Measurements from ENCODE around the gene ADORA2B. TPM values are rescaled to one million over a fixed set of nuclear protein-coding genes. Genes with fewer than 3 reads are reported as not detected.

The ADORA2B gene
- total RNA-seq, 1 donor from 2014 or later: 1.9 TPM

DNA sequence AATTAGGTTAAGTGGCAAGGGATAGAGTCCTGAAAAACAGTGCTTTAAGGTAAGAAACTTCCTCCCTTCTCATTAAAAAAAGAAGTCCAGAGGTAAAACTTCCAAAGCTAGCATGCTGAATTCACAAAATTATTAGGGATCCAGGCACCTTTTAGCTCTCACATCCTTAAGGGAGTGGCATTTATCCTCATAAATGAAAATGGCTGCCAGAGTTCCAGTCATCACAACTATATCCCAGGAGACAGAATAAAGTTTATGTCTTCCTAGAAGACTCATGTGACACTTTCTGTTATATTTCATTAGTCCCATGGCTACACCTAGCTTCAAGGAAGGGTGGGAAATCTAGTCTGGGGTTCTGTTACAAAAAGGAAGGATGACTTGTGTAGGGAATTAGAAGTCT lies 23.3 kb upstream of the ADORA2B start:
- no peak overlapping the region for H2AFZ ChIP-seq (replicated peaks)
- H3K4me1 Mint-ChIP-seq: no peaks in the 10 kb centered on the region
- H4K20me1 ChIP-seq (ENCODE audit: low read depth): no peaks in the 10 kb centered on the region

GRCh38 chr17:15922586-15922985 lies 22.3 kb upstream of the ADORA2B start:
- no peak overlapping the region for H3K9ac ChIP-seq
- TF ChIP-seq EZH2phosphoT487 (IDR thresholded peaks at IDR 0.05) (no peak), EZH2 (IDR thresholded peaks at IDR 0.05) (no peak)
- TF ChIP-seq, protein P1, sequence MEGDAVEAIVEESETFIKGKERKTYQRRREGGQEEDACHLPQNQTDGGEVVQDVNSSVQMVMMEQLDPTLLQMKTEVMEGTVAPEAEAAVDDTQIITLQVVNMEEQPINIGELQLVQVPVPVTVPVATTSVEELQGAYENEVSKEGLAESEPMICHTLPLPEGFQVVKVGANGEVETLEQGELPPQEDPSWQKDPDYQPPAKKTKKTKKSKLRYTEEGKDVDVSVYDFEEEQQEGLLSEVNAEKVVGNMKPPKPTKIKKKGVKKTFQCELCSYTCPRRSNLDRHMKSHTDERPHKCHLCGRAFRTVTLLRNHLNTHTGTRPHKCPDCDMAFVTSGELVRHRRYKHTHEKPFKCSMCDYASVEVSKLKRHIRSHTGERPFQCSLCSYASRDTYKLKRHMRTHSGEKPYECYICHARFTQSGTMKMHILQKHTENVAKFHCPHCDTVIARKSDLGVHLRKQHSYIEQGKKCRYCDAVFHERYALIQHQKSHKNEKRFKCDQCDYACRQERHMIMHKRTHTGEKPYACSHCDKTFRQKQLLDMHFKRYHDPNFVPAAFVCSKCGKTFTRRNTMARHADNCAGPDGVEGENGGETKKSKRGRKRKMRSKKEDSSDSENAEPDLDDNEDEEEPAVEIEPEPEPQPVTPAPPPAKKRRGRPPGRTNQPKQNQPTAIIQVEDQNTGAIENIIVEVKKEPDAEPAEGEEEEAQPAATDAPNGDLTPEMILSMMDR (IDR thresholded peaks at IDR 0.05): no peak
- no peaks in the 10 kb centered on the region for H3K4me1 ChIP-seq
- no peaks in the 10 kb centered on the region for H3K36me3 ChIP-seq
- Mint-ChIP-seq H3K27me3 (ENCODE audit: insufficient read depth, low read depth) (peaks cover 2% of the 10 kb centered on the region), H3K4me1 (no peaks in the 10 kb centered on the region), H3K4me3 (no peak overlapping the region), H3K27ac (no peak overlapping the region), H3K9me3 (no peaks in the 10 kb centered on the region), H3K36me3 (no peaks in the 10 kb centered on the region)
- H3K27ac ChIP-seq: no peak overlapping the region
- no peak overlapping the region for H3K4me3 ChIP-seq
- H3K27me3 ChIP-seq: no peaks in the 10 kb centered on the region
- no peak overlapping the region for H3K4me2 ChIP-seq
- no peak for DNase-seq (ENCODE audit: low spot score)
- H3K9me3 ChIP-seq (ENCODE audit: low read depth): no peaks in the 10 kb centered on the region
- no peak overlapping the region for H2AFZ ChIP-seq (replicated peaks)
- H4K20me1 ChIP-seq (ENCODE audit: low read depth): no peaks in the 10 kb centered on the region
- no peaks in the 10 kb centered on the region for H3K79me2 ChIP-seq (ENCODE audit: low read depth)
- H3F3A ChIP-seq (ENCODE audit: low read depth): no peaks in the 10 kb centered on the region

More for the DNA sequence above, 23.3 kb upstream of the ADORA2B start:
- no peaks in the 10 kb centered on the region for H3K36me3 ChIP-seq
- H3K79me2 ChIP-seq (ENCODE audit: low read depth): no peaks in the 10 kb centered on the region
- H3K27me3 ChIP-seq: no peaks in the 10 kb centered on the region
- H3K4me3 ChIP-seq: no peak overlapping the region
- no peak overlapping the region for H3K27ac Mint-ChIP-seq
- H3K36me3 Mint-ChIP-seq: no peaks in the 10 kb centered on the region
- H3K27me3 Mint-ChIP-seq (ENCODE audit: insufficient read depth, low read depth): peaks cover 2% of the 10 kb centered on the region
- no peak overlapping the region for H3K4me2 ChIP-seq
- no peak overlapping the region for H3K9ac ChIP-seq
- H3K27ac ChIP-seq: no peak overlapping the region
- DNase-seq (ENCODE audit: low spot score): no peak
- no peak overlapping the region for H3K4me3 Mint-ChIP-seq
- H3K9me3 ChIP-seq (ENCODE audit: low read depth): no peaks in the 10 kb centered on the region
- H3F3A ChIP-seq (ENCODE audit: low read depth): no peaks in the 10 kb centered on the region
- TF ChIP-seq EZH2 (IDR thresholded peaks at IDR 0.05): no peak
- TF ChIP-seq, protein P1 (IDR thresholded peaks at IDR 0.05): no peak
- TF ChIP-seq EZH2phosphoT487 (IDR thresholded peaks at IDR 0.05): no peak
- H3K4me1 ChIP-seq: no peaks in the 10 kb centered on the region
- H3K9me3 Mint-ChIP-seq: no peaks in the 10 kb centered on the region

- H3K36me3 Mint-ChIP-seq: no peaks in the 10 kb centered on the region
- no peak for DNase-seq (ENCODE audit: low spot score)
- no peak overlapping the region for H3K27ac Mint-ChIP-seq
- TF ChIP-seq, protein P1 (IDR thresholded peaks at IDR 0.05): no peak
- TF ChIP-seq EZH2 (IDR thresholded peaks at IDR 0.05) (no peak), EZH2phosphoT487 (IDR thresholded peaks at IDR 0.05) (no peak)
- Histone ChIP-seq H3K79me2 (ENCODE audit: low read depth) (no peaks in the 10 kb centered on the region), H3F3A (ENCODE audit: low read depth) (no peaks in the 10 kb centered on the region), H3K4me1 (no peaks in the 10 kb centered on the region), H3K4me2 (no peak overlapping the region), H3K27me3 (no peaks in the 10 kb centered on the region), H4K20me1 (ENCODE audit: low read depth) (no peaks in the 10 kb centered on the region), H3K9me3 (ENCODE audit: low read depth) (no peaks in the 10 kb centered on the region), H2AFZ (replicated peaks) (no peak overlapping the region), H3K36me3 (no peaks in the 10 kb centered on the region), H3K4me3 (no peak overlapping the region), H3K27ac (no peak overlapping the region), H3K9ac (no peak overlapping the region)
- peaks cover 7% of the 10 kb centered on the region for H3K27me3 Mint-ChIP-seq (ENCODE audit: insufficient read depth, low read depth)
- no peak overlapping the region for H3K4me3 Mint-ChIP-seq
- no peaks in the 10 kb centered on the region for H3K9me3 Mint-ChIP-seq
- H3K4me1 Mint-ChIP-seq: peaks cover 4% of the 10 kb centered on the region
Measured at GRCh38 chr17:15926039-15926740, 18.7 kb upstream of the ADORA2B start.

All from neural progenitor cell (in vitro differentiated cells).